SJCRH30 (cell line): Measurements from ENCODE around the gene SPSB1. TPM values are rescaled to one million over a fixed set of nuclear protein-coding genes. Genes with fewer than 3 reads are reported as not detected.
"Not testable (repeated sequence)": the region's sequence is repeated elsewhere in the genome, so short reads cannot be mapped to it uniquely, and the experiment has no call there.

Experiments
- DNase-seq, 2 experiments: peaks; one replicate each; pipeline ENCODE4 v3.0.0-alpha.2; 2015 to 2020
- H3K27ac ChIP-seq: fragments of 250-450 bp; sonication (Bioruptor Pico); 2 replicates; pipeline ENCODE4 v1.5.1; 2020; ENCODE audit warnings: mild to moderate bottlenecking, moderate library complexity
- H3K27me3 ChIP-seq: fragments of 250-450 bp; sonication (Bioruptor Pico); 2 replicates; pipeline ENCODE4 v1.5.1; 2020; ENCODE audit warnings: mild to moderate bottlenecking, moderate library complexity
- H3K36me3 ChIP-seq: fragments of 250-450 bp; sonication (Bioruptor Pico); 2 replicates; pipeline ENCODE4 v1.5.1; 2020; ENCODE audit warnings: mild to moderate bottlenecking, moderate library complexity
- H3K4me1 ChIP-seq: fragments of 250-450 bp; sonication (Bioruptor Pico); 2 replicates; pipeline ENCODE4 v1.5.1; 2020; ENCODE audit warnings: mild to moderate bottlenecking, moderate library complexity
- H3K4me3 ChIP-seq: fragments of 250-450 bp; sonication (Bioruptor Pico); 2 replicates; pipeline ENCODE4 v1.5.1; 2020; ENCODE audit warnings: mild to moderate bottlenecking, moderate library complexity
- H3K9me3 ChIP-seq: fragments of 250-450 bp; sonication (Bioruptor Pico); replicated peaks from 2 replicates; pipeline ENCODE4 v1.5.1; 2020; ENCODE audit warnings: mild to moderate bottlenecking, moderate library complexity
- total RNA-seq: library from RNA; depleted of rRNA; stranded (reverse); fragments of >200 nt; shearing (Covaris generic); gene quantifications from 2 replicates; pipeline ENCODE4 v1.2.3, GENCODE V29; 2014

The SPSB1 gene
- total RNA-seq, 1 experiment from 2014 or later: 0.43 TPM

DNA sequence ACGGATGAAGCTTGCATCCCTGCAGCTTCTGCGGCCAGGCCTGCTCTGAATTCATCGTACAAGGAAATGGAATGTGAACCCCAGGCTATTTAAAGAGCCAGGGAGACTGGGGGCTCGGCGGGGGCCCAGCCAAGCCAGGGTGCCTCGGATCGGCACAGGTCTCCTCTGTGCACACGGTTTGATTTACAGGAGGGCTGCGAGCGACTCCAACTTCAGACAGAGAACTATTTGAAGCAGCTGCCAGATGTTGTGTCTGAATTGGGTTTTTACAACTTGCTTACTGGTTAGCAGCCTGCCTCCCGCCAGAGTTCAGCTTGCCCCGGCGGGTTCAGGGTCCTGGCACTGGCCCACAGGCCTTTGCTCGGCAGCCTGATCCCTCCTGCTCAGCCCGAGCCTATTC, 83.2 kb downstream of the SPSB1 start:
- Histone ChIP-seq H3K9me3 (no peaks in the 10 kb centered on the region), H3K36me3 (no peaks in the 10 kb centered on the region), H3K4me3 (no peak overlapping the region), H3K27me3 (peaks cover 29% of the 10 kb centered on the region), H3K27ac (no peak overlapping the region), H3K4me1 (no peaks in the 10 kb centered on the region)
- no peak for DNase-seq

DNA sequence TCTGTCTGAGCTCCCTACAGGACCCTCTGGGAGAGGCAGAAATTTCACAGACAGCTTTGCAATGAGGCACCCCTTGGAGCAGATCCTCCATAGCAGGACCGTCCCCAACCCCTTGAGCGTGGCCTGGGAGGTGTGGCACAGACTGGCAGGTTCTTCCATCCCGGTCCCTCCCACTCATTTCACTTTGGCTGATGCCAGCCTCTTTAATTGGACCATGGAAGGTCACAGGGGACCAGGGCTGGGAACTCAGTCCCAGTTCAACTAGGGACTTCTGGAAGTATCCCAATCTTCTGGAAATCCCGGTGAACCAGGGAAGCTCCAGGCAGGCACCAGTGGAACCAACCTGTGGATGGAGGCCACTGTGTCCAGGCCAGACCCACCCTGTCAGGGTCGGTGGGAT, 83.7 kb downstream of the SPSB1 start:
- Histone ChIP-seq H3K4me3 (no peak overlapping the region), H3K27me3 (peaks cover 32% of the 10 kb centered on the region), H3K4me1 (no peaks in the 10 kb centered on the region), H3K27ac (no peak overlapping the region), H3K36me3 (no peaks in the 10 kb centered on the region), H3K9me3 (no peaks in the 10 kb centered on the region)
- no peak for DNase-seq

DNA sequence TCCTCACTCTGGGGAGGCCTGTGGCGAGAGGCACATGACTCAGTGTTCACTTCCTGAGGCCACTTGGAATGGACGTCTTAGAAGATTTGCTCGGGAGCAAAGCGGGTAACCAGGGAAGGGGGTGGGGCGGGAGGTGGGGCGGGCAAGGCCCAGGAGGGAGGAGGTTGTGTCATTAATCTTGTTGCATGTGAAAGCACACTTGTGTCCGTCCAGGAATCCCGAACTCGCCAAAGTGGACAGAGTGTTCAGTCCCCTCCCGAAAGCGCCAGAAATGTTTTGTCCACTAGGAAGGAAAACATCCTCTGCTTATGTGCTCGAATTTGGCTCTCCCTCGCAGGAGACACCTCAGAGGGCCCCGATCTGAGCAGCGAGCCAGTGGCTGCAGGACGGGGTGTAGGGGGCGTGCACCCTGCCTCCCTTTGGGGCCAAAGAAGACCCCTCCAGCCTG, 84.2 kb downstream of the SPSB1 start:
- DNase-seq: no peak
- H3K9me3 ChIP-seq: no peaks in the 10 kb centered on the region
- no peak overlapping the region for H3K27ac ChIP-seq
- H3K4me3 ChIP-seq: no peak overlapping the region
- H3K36me3 ChIP-seq: no peaks in the 10 kb centered on the region
- H3K4me1 ChIP-seq: no peaks in the 10 kb centered on the region
- peaks cover 31% of the 10 kb centered on the region; the same call in 1 of the 2 replicates for H3K27me3 ChIP-seq

DNA sequence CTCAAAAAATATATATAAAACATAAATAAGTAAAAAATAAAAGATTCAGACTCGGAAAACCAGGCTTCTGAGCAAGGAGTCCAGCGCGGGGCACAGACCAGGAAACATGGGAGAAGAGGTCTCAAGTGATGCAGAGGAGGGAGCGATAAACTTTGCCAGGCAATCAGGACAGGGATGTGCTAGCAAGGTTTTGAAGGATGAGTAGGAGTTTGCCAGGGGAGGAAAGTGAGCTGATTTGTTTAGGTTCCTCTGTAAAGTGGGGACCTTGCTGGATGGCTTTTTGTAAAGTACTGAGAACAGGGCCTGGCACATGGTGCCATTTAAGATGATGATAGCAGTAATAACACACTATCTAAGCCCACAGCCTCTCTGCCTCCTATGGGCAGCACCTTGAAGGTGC, 86.1 kb downstream of the SPSB1 start:
- DNase-seq: no peak
- Histone ChIP-seq H3K27ac (no peak overlapping the region), H3K4me1 (no peaks in the 10 kb centered on the region), H3K36me3 (no peaks in the 10 kb centered on the region), H3K9me3 (no peaks in the 10 kb centered on the region), H3K27me3 (peaks cover 26% of the 10 kb centered on the region; the same call in 1 of the 2 replicates), H3K4me3 (no peak overlapping the region)

DNA sequence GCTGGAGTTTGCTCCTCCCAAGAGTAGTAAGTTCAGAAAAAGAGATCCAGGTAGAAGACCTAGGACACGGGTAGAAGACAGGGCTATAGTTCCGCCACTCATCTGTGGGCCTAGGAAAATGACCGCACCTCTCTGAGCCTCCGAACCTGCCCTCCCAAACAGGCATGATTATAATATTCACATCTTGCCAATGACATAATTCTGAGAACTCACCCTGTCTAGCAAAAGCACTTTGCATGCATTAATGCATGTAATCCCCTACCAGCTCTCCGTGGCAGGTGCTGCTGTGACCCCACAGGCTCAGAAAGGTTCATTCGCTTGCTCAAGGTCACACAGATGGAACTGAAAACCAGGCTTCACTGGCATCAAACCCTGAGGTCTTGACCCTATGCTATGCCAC, 88.0 kb downstream of the SPSB1 start:
- Histone ChIP-seq H3K27ac (no peak overlapping the region), H3K4me3 (no peak overlapping the region), H3K36me3 (no peaks in the 10 kb centered on the region), H3K4me1 (no peaks in the 10 kb centered on the region), H3K9me3 (no peaks in the 10 kb centered on the region), H3K27me3 (peaks cover 26% of the 10 kb centered on the region; the same call in 1 of the 2 replicates)
- DNase-seq: no peak

DNA sequence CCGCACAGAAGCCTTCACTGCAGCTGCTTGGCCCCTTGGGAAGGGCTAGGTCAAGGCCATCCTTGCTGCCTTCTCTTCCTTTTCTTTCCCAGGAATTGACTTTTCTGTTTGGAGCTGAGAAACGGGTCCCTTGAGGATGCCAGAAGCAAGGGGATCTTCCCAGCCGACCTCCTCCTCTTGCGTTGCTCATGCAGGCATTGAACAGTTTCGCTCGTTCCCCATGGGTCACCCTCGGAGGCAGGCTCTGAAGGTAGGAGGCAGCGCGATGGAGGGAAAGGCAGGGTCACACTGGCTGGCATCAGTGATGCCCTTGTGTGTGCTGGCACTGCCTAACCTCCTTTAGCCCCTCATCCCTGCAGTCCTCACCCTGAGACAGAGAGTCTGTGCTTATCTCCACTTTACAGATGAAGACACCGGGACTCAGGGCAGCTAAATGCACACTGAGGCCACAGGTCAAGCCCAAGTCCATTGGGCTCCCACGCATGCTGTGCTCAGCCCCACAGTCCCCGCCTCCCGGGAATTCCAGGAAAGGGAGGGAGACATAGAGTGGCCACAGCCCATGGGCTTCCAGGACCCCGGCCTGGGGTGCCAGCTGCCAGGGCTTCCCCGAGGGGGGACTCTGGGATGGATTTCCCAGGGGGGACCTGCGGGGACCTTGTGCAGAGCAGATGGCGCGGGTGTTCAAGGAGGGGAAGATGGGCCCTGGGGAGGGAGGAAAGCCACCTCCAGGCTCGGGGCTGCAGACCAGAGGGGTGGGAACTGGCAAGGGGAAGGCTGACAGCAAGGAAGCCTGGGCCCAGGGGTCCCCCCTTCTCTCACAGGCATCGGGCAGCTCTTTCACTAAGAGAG, 90.2 kb downstream of the SPSB1 start:
- Histone ChIP-seq H3K9me3 (no peaks in the 10 kb centered on the region), H3K4me3 (no peak overlapping the region), H3K27me3 (peaks cover 38% of the 10 kb centered on the region), H3K27ac (no peak overlapping the region), H3K4me1 (no peaks in the 10 kb centered on the region), H3K36me3 (no peaks in the 10 kb centered on the region)
- DNase-seq: no peak

DNA sequence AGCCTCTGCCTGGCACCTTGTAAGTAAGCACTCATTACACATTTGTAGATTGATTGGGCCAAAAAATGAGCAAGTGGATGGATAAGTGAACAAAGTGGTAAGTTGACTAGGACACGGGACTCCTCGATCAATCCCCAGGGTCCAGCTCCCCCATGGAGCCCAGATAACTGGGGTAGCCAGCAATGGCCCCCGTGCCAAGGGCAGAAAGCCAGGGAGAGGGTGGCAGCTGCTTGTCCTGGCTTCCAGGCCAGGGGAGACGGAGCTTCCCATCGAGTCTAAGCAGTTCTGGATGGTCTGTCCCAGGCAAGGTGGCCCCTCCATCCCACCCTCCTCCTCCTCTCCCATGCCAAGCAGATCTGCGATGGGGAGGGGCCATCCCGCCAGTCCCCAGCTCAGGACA, 91.4 kb downstream of the SPSB1 start:
- Histone ChIP-seq H3K36me3 (no peaks in the 10 kb centered on the region), H3K4me3 (no peak overlapping the region), H3K4me1 (no peaks in the 10 kb centered on the region), H3K9me3 (no peaks in the 10 kb centered on the region), H3K27ac (no peak overlapping the region), H3K27me3 (peaks cover 31% of the 10 kb centered on the region)
- no peak for DNase-seq

DNA sequence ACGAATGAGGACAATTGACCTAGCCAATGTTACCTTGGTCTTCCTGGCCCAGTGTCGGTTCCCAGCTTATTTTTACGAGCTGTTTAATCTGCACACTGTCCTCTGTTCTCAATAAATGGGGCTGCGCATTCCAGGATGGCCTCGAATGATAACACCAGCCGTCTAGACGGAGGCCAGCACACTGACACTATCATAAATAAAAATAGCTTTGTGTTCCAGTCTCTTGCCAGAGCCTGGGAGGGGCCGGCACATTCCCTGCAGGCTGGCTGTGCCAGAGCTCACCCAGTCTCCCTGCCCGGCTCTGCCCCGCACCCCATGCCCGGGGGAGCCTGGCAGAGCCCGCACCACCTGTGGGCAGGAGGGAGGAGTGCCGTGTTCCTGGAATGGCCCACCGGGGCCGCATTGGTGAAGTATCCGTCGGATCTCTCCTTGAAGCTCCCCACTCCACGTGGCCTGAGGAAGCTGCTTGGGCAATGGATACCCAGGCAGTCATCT, 92.1 kb downstream of the SPSB1 start:
- Histone ChIP-seq H3K27me3 (peaks cover 31% of the 10 kb centered on the region), H3K27ac (no peak overlapping the region), H3K4me1 (no peaks in the 10 kb centered on the region), H3K36me3 (no peaks in the 10 kb centered on the region), H3K9me3 (no peaks in the 10 kb centered on the region), H3K4me3 (no peak overlapping the region)
- no peak for DNase-seq

DNA sequence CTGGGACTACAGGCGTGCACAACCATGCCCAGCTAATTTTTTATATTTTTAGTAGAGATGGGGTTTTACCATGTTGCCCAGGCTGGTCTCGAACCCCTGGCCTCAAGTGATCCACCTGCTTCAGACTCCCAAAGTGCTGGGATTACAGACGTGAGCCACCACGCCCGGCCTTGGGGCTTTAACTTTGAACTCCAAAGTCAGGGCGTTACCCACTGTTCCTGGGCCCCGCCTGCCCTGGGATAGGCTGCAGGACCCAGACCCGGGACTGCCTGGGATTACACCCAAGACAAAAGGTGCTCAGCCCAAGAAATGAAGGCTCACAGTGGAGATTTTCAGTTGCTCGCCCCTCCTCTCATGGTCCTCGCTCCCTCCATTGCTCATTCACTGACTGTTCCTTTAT, 92.7 kb downstream of the SPSB1 start:
- not testable (repeated sequence) for H3K4me1 ChIP-seq, H3K27ac ChIP-seq, H3K9me3 ChIP-seq, H3K4me3 ChIP-seq, H3K36me3 ChIP-seq, DNase-seq
- H3K27me3 ChIP-seq: peaks cover 30% of the 10 kb centered on the region

DNA sequence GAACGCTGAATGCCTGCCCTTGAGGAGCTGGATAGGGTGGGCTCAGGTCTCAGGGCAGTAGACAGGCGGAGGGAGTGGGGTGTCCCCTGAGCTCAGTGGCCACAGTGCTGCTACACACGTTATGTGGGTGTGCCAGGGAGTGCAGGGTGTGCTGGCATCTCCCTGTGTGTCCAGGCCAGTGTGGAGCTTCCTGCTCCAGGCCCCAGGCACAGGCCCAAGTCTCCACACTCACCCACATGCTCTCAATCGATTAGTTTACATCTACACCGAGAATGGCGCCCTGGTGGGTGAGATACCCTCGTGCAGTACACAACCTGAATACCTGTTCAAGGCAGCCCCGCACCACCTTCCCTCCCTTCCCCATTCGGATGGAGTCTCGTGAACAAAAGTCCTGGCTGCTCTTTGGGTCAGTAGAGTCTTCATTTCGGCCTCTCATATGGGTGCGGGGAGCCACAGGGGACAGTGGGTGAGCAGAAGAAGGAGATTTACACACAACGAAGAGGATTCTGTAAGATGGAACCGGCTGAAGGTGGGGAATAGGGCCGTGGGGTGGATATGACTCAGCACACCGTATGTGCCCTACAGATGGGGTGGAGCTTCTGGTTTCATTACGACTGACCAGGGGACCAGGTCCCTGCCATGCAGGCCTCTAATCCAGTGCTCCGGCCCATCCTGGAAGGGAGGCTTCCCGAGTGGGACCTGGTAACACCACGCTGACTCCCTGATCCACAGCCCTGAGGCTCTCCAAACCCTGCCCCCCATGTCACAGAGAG, 93.3 kb downstream of the SPSB1 start:
- no peak overlapping the region for H3K27ac ChIP-seq

DNA sequence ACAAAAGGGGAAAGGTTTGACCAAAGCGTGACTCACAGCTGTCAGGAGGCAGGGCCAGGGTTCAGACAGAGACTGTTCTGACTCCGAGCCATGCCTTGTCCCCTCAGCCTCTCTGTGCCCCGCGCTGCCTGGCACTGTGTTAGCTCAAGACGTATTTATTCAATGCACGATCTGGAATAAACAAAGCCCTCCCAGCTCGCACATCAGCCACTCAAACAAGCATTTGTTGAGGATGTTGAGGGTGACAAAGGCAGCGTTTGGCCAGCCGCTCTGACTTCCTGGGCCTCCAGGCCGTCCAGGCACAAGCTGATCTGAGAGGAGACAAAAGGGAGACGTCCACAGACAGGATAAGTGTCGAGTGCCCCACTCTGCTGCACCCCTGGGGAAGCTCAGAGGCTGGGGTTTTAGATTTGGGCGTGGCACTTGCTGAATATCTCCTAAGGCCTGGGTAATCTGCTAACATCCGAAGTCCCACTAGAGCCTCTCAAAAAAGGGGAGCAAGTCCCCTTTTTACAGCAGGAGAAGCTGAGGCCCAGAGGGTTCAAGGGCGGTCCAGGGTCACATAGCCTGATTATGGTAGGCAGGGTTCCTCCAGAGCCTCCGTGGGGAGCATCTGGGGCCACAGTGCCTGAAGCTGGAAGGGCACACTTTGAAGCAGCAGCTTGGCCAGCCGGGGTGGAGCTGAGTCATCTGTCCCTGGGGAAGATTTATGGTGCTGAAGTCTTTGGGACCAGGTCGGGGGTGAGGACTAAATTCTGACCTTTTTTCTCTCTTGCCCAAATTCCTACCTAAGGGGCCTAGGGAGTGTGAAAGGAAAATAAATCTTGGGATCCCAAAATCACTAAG, 95.9 kb downstream of the SPSB1 start:
- Histone ChIP-seq H3K27me3 (peaks cover 21% of the 10 kb centered on the region), H3K27ac (no peak overlapping the region), H3K4me1 (no peaks in the 10 kb centered on the region), H3K9me3 (no peaks in the 10 kb centered on the region), H3K4me3 (no peak overlapping the region), H3K36me3 (no peaks in the 10 kb centered on the region)
- no peak for DNase-seq

More for the DNA sequence above, 93.3 kb downstream of the SPSB1 start:
- H3K9me3 ChIP-seq: no peaks in the 10 kb centered on the region
- H3K36me3 ChIP-seq: no peaks in the 10 kb centered on the region
- no peak overlapping the region for H3K4me3 ChIP-seq
- no peaks in the 10 kb centered on the region for H3K4me1 ChIP-seq
- peaks cover 24% of the 10 kb centered on the region for H3K27me3 ChIP-seq
- no peak for DNase-seq

DNA sequence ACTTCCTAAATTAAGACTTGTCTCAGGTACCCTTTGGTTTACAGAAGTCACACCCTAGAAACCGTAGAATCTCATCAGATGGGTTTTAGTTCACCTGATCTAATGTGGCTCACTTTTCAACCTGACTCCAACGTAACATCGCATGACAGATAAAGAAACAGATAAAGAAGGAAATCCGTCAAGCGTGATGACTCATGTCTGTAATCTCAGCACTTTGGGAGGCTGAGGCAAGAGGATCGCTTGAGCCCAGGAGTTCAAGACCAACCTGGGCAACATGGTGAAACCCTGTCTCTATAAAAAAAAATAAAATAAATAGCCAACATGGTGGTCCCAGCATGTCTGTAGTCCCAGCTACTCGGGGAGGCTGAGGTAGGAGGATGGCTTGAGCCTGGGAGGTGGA, 97.3 kb downstream of the SPSB1 start:
- DNase-seq: no peak
- no peaks in the 10 kb centered on the region for H3K36me3 ChIP-seq
- H3K4me1 ChIP-seq: no peaks in the 10 kb centered on the region
- no peak overlapping the region for H3K4me3 ChIP-seq
- peaks cover 21% of the 10 kb centered on the region for H3K27me3 ChIP-seq
- no peak overlapping the region for H3K27ac ChIP-seq
- no peaks in the 10 kb centered on the region for H3K9me3 ChIP-seq

DNA sequence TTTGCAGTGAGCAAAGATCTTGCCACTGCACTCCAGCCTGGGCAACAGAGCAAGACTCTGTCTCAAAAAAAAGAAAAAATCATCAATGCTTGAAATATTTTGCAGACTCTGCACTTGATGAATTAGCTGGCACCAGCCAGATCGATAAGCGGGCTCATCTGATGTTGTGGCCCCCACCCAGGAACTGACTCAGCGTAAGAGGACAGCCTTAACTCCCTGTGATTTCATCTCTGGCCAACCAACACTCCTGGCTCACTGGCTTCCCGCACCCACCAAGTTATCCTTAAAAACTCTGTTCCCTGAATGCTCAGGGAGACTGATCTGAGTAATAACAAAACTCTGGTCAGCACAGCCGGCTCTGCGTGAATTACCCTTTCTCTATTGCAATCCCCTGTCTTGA, 98.9 kb downstream of the SPSB1 start:
- peaks cover 13% of the 10 kb centered on the region for H3K27me3 ChIP-seq

DNA sequence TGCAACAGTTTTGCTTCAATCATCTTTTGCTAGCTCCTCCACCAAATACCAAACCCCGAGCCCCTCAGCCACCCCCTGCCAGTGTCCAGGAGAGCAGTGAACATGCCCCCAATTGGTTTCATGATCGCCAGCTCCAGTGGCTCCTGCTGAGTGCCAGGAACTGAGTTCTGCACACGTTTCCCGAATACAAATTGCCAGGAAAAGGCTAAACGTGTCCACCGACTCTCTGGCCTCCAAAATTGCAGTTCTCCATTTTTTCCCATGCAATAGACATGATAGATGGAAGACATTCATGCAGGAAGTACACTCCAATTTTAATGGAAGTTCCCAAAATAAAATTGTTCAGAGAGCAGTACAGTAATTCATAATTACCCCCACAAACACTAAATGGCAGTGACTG, 101.3 kb downstream of the SPSB1 start:
- no peak for DNase-seq
- Histone ChIP-seq H3K27ac (no peak overlapping the region), H3K36me3 (no peaks in the 10 kb centered on the region), H3K27me3 (no peaks in the 10 kb centered on the region; the same call in 1 of the 2 replicates), H3K4me3 (no peak overlapping the region), H3K9me3 (no peaks in the 10 kb centered on the region), H3K4me1 (peaks cover 6% of the 10 kb centered on the region)

More for the DNA sequence above, 98.9 kb downstream of the SPSB1 start:
- no peaks in the 10 kb centered on the region for H3K4me1 ChIP-seq
- H3K27ac ChIP-seq: no peak overlapping the region
- DNase-seq: no peak
- H3K4me3 ChIP-seq: no peak overlapping the region
- H3K9me3 ChIP-seq: no peaks in the 10 kb centered on the region
- no peaks in the 10 kb centered on the region for H3K36me3 ChIP-seq
